ENCODE measurements around the gene LSP1. TPM values are rescaled to one million over a fixed set of nuclear protein-coding genes. Genes with fewer than 3 reads are reported as not detected.

LSP1 gene
- total and polyA plus RNA-seq, 7 donors, result 8.7 to 80.2 (median 32.7) TPM

- no peak for DNase-seq
- Histone ChIP-seq H3K4me1 (no peaks in the 10 kb centered on the region), H3K9me3 (no peaks in the 10 kb centered on the region), H3K4me3 (no peak overlapping the region), H3K27ac (peak overlapping the region in 3 of 4 donors; percentile 35 to 66 (median 56)), H3K36me3 (no peaks in the 10 kb centered on the region), H3K27me3 (peaks cover 0 to 6% (median 0%) of the 10 kb centered on the region in 3 donors)
- TF ChIP-seq POLR2A (IDR thresholded peaks at IDR 0.05) (no peak), CTCF (IDR thresholded peaks at IDR 0.05) (no peak), EP300 (IDR thresholded peaks at IDR 0.05) (no peak), POLR2AphosphoS5 (IDR thresholded peaks at IDR 0.05) (no peak)
- intact Hi-C loops (cut with DNase I), result no loop called here
- 22 to 24% methylated on average over 5 of the region's 5 CpGs for WGBS, 2 donors
Observed at GRCh38 chr11:1906181-1906580, 53.3 kb downstream of the LSP1 start.

GRCh38 chr11:1906611-1907423, 53.9 kb downstream of the LSP1 start:
- intact Hi-C loops (cut with DNase I), result no loop called here
- WGBS, 2 donors, result 74 to 81% methylated on average over 14 of the region's 14 CpGs
- DNase-seq, result no peak

GRCh38 chr11:1908618-1909017, 55.7 kb downstream of the LSP1 start:
- DNase-seq, result no peak
- Histone ChIP-seq H3K27me3 (peaks cover 0 to 6% (median 0%) of the 10 kb centered on the region in 3 donors), H3K9me3 (no peaks in the 10 kb centered on the region), H3K4me1 (no peaks in the 10 kb centered on the region), H3K27ac (peak overlapping the region in 3 of 4 donors; percentile 32 to 66 (median 56)), H3K4me3 (no peak overlapping the region), H3K36me3 (no peaks in the 10 kb centered on the region)
- WGBS, 2 donors, result 56 to 62% methylated on average over 9 of the region's 9 CpGs
- TF ChIP-seq POLR2AphosphoS5 (IDR thresholded peaks at IDR 0.05) (no peak), EP300 (IDR thresholded peaks at IDR 0.05) (no peak), POLR2A (IDR thresholded peaks at IDR 0.05) (no peak), CTCF (IDR thresholded peaks at IDR 0.05) (no peak)
- intact Hi-C loops (cut with DNase I), result no loop called here

More at GRCh38 chr11:1906611-1907423, 53.9 kb downstream of the LSP1 start:
- no peak for TF ChIP-seq EP300 (IDR thresholded peaks at IDR 0.05)
- no peak for TF ChIP-seq POLR2AphosphoS5 (IDR thresholded peaks at IDR 0.05)
- TF ChIP-seq CTCF (IDR thresholded peaks at IDR 0.05), result no peak
- H3K27ac ChIP-seq, result peak overlapping the region in 3 of 4 donors; percentile 35 to 66 (median 56)
- H3K27me3 ChIP-seq, result peaks cover 0 to 6% (median 0%) of the 10 kb centered on the region in 3 donors
- H3K9me3 ChIP-seq, result no peaks in the 10 kb centered on the region
- no peaks in the 10 kb centered on the region for H3K36me3 ChIP-seq
- no peaks in the 10 kb centered on the region for H3K4me1 ChIP-seq
- no peak overlapping the region for H3K4me3 ChIP-seq

GRCh38 chr11:1909524-1909923, 56.6 kb downstream of the LSP1 start:
- no peaks in the 10 kb centered on the region for H3K36me3 ChIP-seq
- no peaks in the 10 kb centered on the region for H3K4me1 ChIP-seq
- TF ChIP-seq CTCF (IDR thresholded peaks at IDR 0.05) (no peak), POLR2A (IDR thresholded peaks at IDR 0.05) (no peak), EP300 (IDR thresholded peaks at IDR 0.05) (no peak), POLR2AphosphoS5 (IDR thresholded peaks at IDR 0.05) (no peak)
- H3K27me3 ChIP-seq, result peaks cover 0 to 6% (median 0%) of the 10 kb centered on the region in 3 donors
- DNase-seq, result no peak
- no peak overlapping the region for H3K4me3 ChIP-seq
- peak overlapping the region in 1 of 4 donors; percentile 66 for H3K27ac ChIP-seq
- H3K9me3 ChIP-seq, result no peaks in the 10 kb centered on the region
- WGBS, 2 donors, result 86 to 93% methylated on average over 7 of the region's 7 CpGs
- intact Hi-C loops (cut with DNase I), result no loop called here

Data from sigmoid colon (tissue), 7 donors.